Measurements from ENCODE around the gene IL10RB. TPM values are rescaled to one million over a fixed set of nuclear protein-coding genes. Genes with fewer than 3 reads are reported as not detected.

IL10RB gene
- total RNA-seq, 4 donors from 2014 or later = 20.5 to 53.1 (median 21.4) TPM

DNA sequence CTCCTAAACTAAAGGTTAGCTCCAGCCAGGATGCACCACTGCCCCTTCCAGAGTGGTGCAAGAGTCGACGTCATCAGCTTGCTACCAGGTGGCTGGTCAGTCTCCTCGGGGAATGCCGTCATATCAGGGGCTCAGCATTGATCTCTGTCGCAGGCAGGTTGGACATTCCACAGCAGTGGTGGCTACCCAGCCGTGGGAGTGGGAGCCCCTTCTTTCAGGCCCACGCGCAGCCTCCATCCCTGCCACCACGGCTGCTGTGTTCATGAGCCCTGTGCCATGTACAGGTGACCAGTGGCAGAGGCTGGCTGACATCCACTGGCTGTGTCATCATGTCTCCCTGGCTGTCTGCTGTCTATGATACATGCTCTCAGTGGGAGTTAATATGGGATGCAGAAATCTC, 25.5 kb downstream of the IL10RB start:
- DNase-seq = no peak
- Histone ChIP-seq H3K4me3 (replicated peaks in 1 of 3) (no peak overlapping the region), H3K9me3 (no peaks in the 10 kb centered on the region), H3K27me3 (no peaks in the 10 kb centered on the region), H3K4me1 (peaks cover 19 to 53% of the 10 kb centered on the region in 2 donors), H3K36me3 (peaks cover 0 to 6% of the 10 kb centered on the region in 2 donors), H3K27ac (no peak overlapping the region)
- whole genome bisulfite sequencing, 2 donors = 91 to 97% methylated on average over 6 to 9 of the region's 9 CpGs
- intact Hi-C loops (cut with DNase I) = no loop called here
- no peak for TF ChIP-seq POLR2A (IDR thresholded peaks at IDR 0.05)
- TF ChIP-seq, protein P1, sequence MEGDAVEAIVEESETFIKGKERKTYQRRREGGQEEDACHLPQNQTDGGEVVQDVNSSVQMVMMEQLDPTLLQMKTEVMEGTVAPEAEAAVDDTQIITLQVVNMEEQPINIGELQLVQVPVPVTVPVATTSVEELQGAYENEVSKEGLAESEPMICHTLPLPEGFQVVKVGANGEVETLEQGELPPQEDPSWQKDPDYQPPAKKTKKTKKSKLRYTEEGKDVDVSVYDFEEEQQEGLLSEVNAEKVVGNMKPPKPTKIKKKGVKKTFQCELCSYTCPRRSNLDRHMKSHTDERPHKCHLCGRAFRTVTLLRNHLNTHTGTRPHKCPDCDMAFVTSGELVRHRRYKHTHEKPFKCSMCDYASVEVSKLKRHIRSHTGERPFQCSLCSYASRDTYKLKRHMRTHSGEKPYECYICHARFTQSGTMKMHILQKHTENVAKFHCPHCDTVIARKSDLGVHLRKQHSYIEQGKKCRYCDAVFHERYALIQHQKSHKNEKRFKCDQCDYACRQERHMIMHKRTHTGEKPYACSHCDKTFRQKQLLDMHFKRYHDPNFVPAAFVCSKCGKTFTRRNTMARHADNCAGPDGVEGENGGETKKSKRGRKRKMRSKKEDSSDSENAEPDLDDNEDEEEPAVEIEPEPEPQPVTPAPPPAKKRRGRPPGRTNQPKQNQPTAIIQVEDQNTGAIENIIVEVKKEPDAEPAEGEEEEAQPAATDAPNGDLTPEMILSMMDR (IDR thresholded peaks at IDR 0.05) = no peak

DNA sequence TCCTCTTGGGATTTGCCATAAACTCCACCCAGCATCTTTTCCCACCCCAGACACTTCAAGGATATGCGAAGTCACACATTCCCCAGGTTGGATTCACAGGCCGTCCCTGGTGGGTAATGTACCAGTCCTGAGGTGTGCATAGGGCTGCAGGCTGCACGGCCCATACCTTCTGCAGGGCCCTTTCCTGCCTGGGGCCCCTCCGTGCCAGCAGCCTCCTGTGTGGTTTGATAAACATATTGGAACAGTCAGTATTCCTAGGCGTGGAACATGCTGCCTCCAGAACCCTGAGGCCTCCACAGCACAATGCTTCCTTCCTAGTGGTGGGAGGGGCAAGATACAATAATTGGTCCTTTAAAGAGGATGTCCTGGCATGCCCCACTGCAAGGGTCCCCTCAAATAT, 26.6 kb downstream of the IL10RB start:
- Histone ChIP-seq H3K4me3 (replicated peaks in 1 of 3) (no peak overlapping the region), H3K9me3 (no peaks in the 10 kb centered on the region), H3K27ac (peak overlapping the region in 2 of 3 donors; percentile 84 to 96), H3K36me3 (peaks cover 0 to 6% of the 10 kb centered on the region in 2 donors), H3K27me3 (no peaks in the 10 kb centered on the region), H3K4me1 (peaks cover 16 to 42% of the 10 kb centered on the region in 2 donors)
- DNase-seq = no peak
- intact Hi-C loops (cut with DNase I) = no loop called here
- WGBS, 2 donors = 79 to 95% methylated on average over 3 to 4 of the region's 5 CpGs
- no peak for TF ChIP-seq POLR2A (IDR thresholded peaks at IDR 0.05)
- TF ChIP-seq, protein P1 (IDR thresholded peaks at IDR 0.05) = no peak

DNA sequence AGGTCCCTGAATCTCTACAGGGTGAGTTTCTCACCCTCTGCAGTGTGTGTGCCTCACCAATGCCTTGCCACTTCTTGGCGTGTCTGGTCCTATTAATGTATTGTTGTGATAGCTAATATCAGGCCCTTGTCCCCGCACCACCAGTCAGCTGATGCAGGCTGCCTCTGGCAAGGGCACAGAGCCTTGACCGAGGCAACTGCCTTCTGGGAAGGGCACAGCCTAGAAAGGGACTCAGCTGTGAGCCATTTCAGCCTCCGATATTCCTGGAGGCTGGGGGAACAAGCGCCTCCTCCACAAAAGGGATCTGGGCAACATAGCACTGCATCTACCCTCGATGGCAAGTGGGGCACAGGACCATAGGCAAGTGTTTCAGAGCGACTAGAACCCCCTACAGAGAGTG, 27.0 kb downstream of the IL10RB start:
- peak; percentile 68 to 83 for DNase-seq
- intact Hi-C loops (cut with DNase I) = no loop called here
- no peaks in the 10 kb centered on the region for H3K9me3 ChIP-seq
- peak overlapping the region; percentile 31 to 96 (median 84) for H3K27ac ChIP-seq
- peak in 1 of 2 donors; percentile 9 for TF ChIP-seq POLR2A (IDR thresholded peaks at IDR 0.05)
- TF ChIP-seq, protein P1 (IDR thresholded peaks at IDR 0.05) = no peak
- WGBS, 2 donors = 78 to 100% methylated on average over 4 to 7 of the region's 7 CpGs
- H3K4me3 ChIP-seq (replicated peaks in 1 of 3) = no peak overlapping the region
- no peaks in the 10 kb centered on the region for H3K27me3 ChIP-seq
- H3K4me1 ChIP-seq = peaks cover 16 to 39% of the 10 kb centered on the region in 2 donors
- H3K36me3 ChIP-seq = peaks cover 0 to 6% of the 10 kb centered on the region in 2 donors

DNA sequence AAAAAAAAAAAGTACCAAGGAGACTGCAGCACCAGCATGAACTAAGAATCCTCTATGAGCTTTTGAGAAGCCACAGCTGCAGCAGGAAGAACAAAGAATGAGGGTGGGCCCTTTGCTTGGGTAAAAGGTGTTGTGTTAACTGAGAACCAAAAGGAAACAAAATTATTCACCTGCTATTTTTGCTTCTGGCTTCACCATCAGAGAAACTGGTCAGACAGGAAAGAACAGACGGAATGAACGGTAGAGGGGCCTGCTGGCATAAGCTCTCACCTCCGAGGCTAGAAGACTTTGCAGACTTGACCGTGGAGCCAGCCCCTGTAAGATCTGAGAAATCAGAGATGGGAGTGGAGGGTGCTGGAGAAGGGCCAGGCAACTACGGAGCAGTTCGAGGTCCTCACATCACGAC, 27.6 kb downstream of the IL10RB start:
- peaks cover 16 to 37% of the 10 kb centered on the region in 2 donors for H3K4me1 ChIP-seq
- H3K9me3 ChIP-seq = no peaks in the 10 kb centered on the region
- no peak overlapping the region for H3K4me3 ChIP-seq (replicated peaks in 1 of 3)
- TF ChIP-seq POLR2A (IDR thresholded peaks at IDR 0.05) = peak in 1 of 2 donors; percentile 48
- TF ChIP-seq, protein P1 (IDR thresholded peaks at IDR 0.05) = no peak
- intact Hi-C loops (cut with DNase I) = no loop called here
- peak overlapping the region; percentile 31 to 96 (median 84) for H3K27ac ChIP-seq
- 24 to 27% methylated on average over 7 of the region's 7 CpGs for WGBS, 2 donors
- H3K36me3 ChIP-seq = peaks cover 0 to 6% of the 10 kb centered on the region in 2 donors
- peak; percentile 63 to 70 for DNase-seq
- H3K27me3 ChIP-seq = no peaks in the 10 kb centered on the region

DNA sequence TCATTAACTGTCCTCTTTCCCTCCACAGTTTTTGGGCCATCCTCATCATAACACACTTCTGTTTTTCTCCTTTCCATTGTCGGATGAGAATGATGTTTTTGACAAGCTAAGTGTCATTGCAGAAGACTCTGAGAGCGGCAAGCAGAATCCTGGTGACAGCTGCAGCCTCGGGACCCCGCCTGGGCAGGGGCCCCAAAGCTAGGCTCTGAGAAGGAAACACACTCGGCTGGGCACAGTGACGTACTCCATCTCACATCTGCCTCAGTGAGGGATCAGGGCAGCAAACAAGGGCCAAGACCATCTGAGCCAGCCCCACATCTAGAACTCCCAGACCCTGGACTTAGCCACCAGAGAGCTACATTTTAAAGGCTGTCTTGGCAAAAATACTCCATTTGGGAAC, 30.0 kb downstream of the IL10RB start:
- no peak for TF ChIP-seq POLR2A (IDR thresholded peaks at IDR 0.05)
- TF ChIP-seq, protein P1 (IDR thresholded peaks at IDR 0.05) = no peak
- Histone ChIP-seq H3K4me1 (peaks cover 16 to 32% of the 10 kb centered on the region in 2 donors), H3K27ac (no peak overlapping the region), H3K9me3 (no peaks in the 10 kb centered on the region), H3K4me3 (replicated peaks in 1 of 3) (no peak overlapping the region), H3K36me3 (peaks cover 0 to 6% of the 10 kb centered on the region in 2 donors), H3K27me3 (no peaks in the 10 kb centered on the region)
- intact Hi-C loops (cut with DNase I) = no loop called here
- no peak for DNase-seq
- WGBS, 2 donors = 94 to 95% methylated on average over 6 of the region's 6 CpGs
